CD14-positive monocyte (primary cell): ENCODE measurements around the gene UPP2. TPM values are rescaled to one million over a fixed set of nuclear protein-coding genes. Genes with fewer than 3 reads are reported as not detected.

ENCODE experiments used
- DNase-seq, 3 donors: peaks; one replicate each; pipeline ENCODE4 v3.0.0-alpha.2; 2011 to 2022
- H2AFZ ChIP-seq: 2 replicates; pipeline ENCODE4 v1.6.0; 2012; ENCODE audit warnings: mild to moderate bottlenecking, low read depth, low read length, inconsistent platforms; ENCODE audit not compliant: insufficient read depth, poor library complexity, severe bottlenecking
- H3K27ac ChIP-seq, 2 donors: 1 replicate in 1 of 2; 2 replicates in 1 of 2; pipeline ENCODE4 v1.5.1; 2012 to 2013; ENCODE audit warnings: low read length in 2 of 2, control low read depth in 1 of 2, inconsistent platforms in 1 of 2, low read depth in 1 of 2, mild to moderate bottlenecking in 1 of 2
- H3K27me3 ChIP-seq, 2 donors: one replicate each; pipeline versions ENCODE4 v1.6.0 to v1.6.1; 2011 to 2013; ENCODE audit warnings: low read length in 2 of 2; ENCODE audit not compliant: control insufficient read depth in 2 of 2, insufficient read depth in 2 of 2
- H3K36me3 ChIP-seq, 2 donors: replicated peaks in 1 of 2; 1 replicate in 1 of 2; 2 replicates in 1 of 2; pipeline versions ENCODE4 v1.5.1 to v1.6.1; 2012 to 2013; ENCODE audit warnings: low read length in 2 of 2, control low read depth in 1 of 2, inconsistent platforms in 1 of 2, mild to moderate bottlenecking in 1 of 2; ENCODE audit not compliant: insufficient read depth in 2 of 2, control insufficient read depth in 1 of 2
- H3K4me1 ChIP-seq, 2 donors: 1 replicate in 1 of 2; 2 replicates in 1 of 2; pipeline versions ENCODE4 v1.5.1 to v1.6.1; 2012 to 2013; ENCODE audit warnings: low read length in 2 of 2, control low read depth in 1 of 2, inconsistent platforms in 1 of 2, mild to moderate bottlenecking in 1 of 2, moderate library complexity in 1 of 2; ENCODE audit not compliant: insufficient read depth in 2 of 2, control insufficient read depth in 1 of 2
- H3K4me2 ChIP-seq: replicated peaks from 2 replicates; pipeline ENCODE3; 2012; ENCODE audit warnings: low read length, moderate library complexity, mild to moderate bottlenecking; ENCODE audit not compliant: poor library complexity, severe bottlenecking; ENCODE audit errors: extremely low read depth
- H3K4me3 ChIP-seq, 3 experiments: fragments of 200-600 bp in 1 of 3; sonication (generic) in 1 of 3; replicated peaks in 1 of 3; 1 replicate in 2 of 3; 2 replicates in 1 of 3; pipeline ENCODE4 v1.5.1; 2011 to 2013; ENCODE audit warnings: low read length in 3 of 3, mild to moderate bottlenecking in 3 of 3, control low read depth in 2 of 3, low read depth in 2 of 3, inconsistent platforms in 1 of 3, moderate library complexity in 1 of 3
- H3K79me2 ChIP-seq: 2 replicates; pipeline ENCODE4 v1.6.0; 2012; ENCODE audit warnings: mild to moderate bottlenecking, control low read depth, inconsistent platforms, low read length, moderate library complexity; ENCODE audit not compliant: insufficient read depth
- H3K9ac ChIP-seq: 2 replicates; pipeline ENCODE4 v1.6.0; 2017; ENCODE audit warnings: low read length, mild to moderate bottlenecking; ENCODE audit not compliant: insufficient read depth, poor library complexity, severe bottlenecking
- H3K9me3 ChIP-seq, 2 donors: replicated peaks in 1 of 2; 1 replicate in 1 of 2; 2 replicates in 1 of 2; pipeline versions ENCODE4 v1.5.1 to v1.6.1; 2012 to 2013; ENCODE audit warnings: low read length in 2 of 2, control low read depth in 1 of 2; ENCODE audit not compliant: control insufficient read depth in 1 of 2, insufficient read depth in 1 of 2
- H4K20me1 ChIP-seq: 2 replicates; pipeline ENCODE4 v1.6.0; 2012; ENCODE audit warnings: mild to moderate bottlenecking, low read length, control low read depth, moderate library complexity; ENCODE audit not compliant: insufficient read depth
- H3K27ac Mint-ChIP-seq, 7 donors: one replicate each; pipeline ENCODE4 v1.8.0; 2020; ENCODE audit warnings: mild to moderate bottlenecking in 7 of 7, mixed read lengths in 7 of 7, moderate library complexity in 6 of 7, inconsistent platforms in 2 of 7
- H3K27me3 Mint-ChIP-seq, 3 donors: one replicate each; pipeline ENCODE4 v1.8.0; 2021 to 2022; ENCODE audit warnings: low read depth in 3 of 3, mild to moderate bottlenecking in 3 of 3, mixed read lengths in 3 of 3, moderate library complexity in 3 of 3, inconsistent platforms in 1 of 3
- H3K36me3 Mint-ChIP-seq, 2 donors: one replicate each; pipeline ENCODE4 v1.8.0; 2020; ENCODE audit warnings: mixed read lengths in 2 of 2, inconsistent platforms in 1 of 2, mild to moderate bottlenecking in 1 of 2
- H3K4me1 Mint-ChIP-seq: one replicate; pipeline ENCODE4 v1.8.0; 2020; ENCODE audit warnings: mild to moderate bottlenecking, mixed read lengths
- H3K4me3 Mint-ChIP-seq, 2 donors: one replicate each; pipeline ENCODE4 v1.8.0; 2020; ENCODE audit warnings: mild to moderate bottlenecking in 2 of 2, mixed read lengths in 2 of 2, moderate library complexity in 1 of 2
- H3K9me3 Mint-ChIP-seq, 7 donors: one replicate each; pipeline ENCODE4 v1.8.0; 2020 to 2022; ENCODE audit warnings: mixed read lengths in 7 of 7, mild to moderate bottlenecking in 6 of 7, moderate library complexity in 6 of 7, inconsistent platforms in 2 of 7
- CTCF ChIP-seq: fragments of 200-600 bp; IDR thresholded peaks from one replicate; pipeline ENCODE4 v1.8.0; 2022; ENCODE audit warnings: antibody characterized with exemption, mild to moderate bottlenecking
- WGBS: methylation state at CpG from one replicate; pipeline ENCODE4 v1.1.5; 2013; ENCODE audit warnings: missing lambda C conversion rate; ENCODE audit not compliant: insufficient coverage; 5-methylcytosine and 5-hydroxymethylcytosine counted together
- intact Hi-C, 2 donors: fragments of 100-400 bp; cut with micrococcal nuclease; formaldehyde crosslinking; loops; one replicate each; pipeline versions ENCODE4 v1.15.0 to v1.15.1; 2023
- polyA plus RNA-seq, 3 donors: library from polyadenylated mRNA; depleted of rRNA in 1 of 3; unstranded in 2 of 3; stranded (reverse) in 1 of 3; fragments of 300-500 nt in 2 of 3; fragments of >200 nt in 1 of 3; fragmentation: Illumina TruSeq in 2 of 3; gene quantifications; 1 replicate in 2 of 3; 2 replicates in 1 of 3; pipeline ENCODE4 v1.2.3, GENCODE V29; 2012 to 2021

The UPP2 gene
- polyA plus RNA-seq, 3 donors, result not detected

DNA sequence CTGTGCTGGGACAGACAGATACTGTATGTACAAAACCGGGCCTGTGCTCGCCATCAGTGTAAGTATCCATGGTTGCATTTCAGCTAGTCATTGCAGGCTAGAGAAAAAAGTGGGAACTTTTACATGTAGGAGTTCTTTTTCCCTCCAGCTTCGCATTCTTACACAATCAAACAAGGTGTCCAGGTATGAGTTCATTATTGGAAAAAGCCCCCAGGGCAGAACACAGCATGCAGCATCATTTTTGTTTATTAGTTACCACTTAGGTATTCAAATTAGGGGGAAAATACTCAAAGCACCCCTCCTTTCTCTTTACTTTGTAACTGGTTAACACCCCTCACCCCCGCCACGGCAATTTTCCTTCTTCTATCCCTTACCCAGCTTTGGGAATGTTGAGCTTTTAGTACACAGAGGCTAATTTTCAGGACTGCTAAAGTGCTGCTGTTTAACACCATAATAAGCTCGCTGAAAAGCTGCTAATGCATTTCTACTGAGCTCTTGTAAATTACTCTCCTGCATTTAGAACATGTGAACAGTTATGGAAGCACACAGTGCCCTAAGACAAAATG is 13.6 kb downstream of the UPP2 start:
- no peak overlapping the region for H3K4me3 Mint-ChIP-seq

GRCh38 chr2:158116936-158117335 is 15.3 kb downstream of the UPP2 start:
- Mint-ChIP-seq H3K9me3 (no peaks in the 10 kb centered on the region), H3K27ac (peak overlapping the region; percentile 23 to 85 (median 76)), H3K27me3 (peaks cover 0 to 5% (median 0%) of the 10 kb centered on the region in 3 donors), H3K36me3 (no peaks in the 10 kb centered on the region), H3K4me3 (no peak overlapping the region), H3K4me1 (peaks cover 69% of the 10 kb centered on the region)
- WGBS, result 91% methylated on average over 2 of the region's 3 CpGs
- no peak overlapping the region for H3K4me3 ChIP-seq
- no peak overlapping the region for H2AFZ ChIP-seq
- H3K27me3 ChIP-seq, result no peaks in the 10 kb centered on the region
- H3K27ac ChIP-seq, result peak overlapping the region in 1 of 2 donors; percentile 92
- DNase-seq, result peak; percentile 17 to 55 (median 21)
- peaks cover 50 to 61% of the 10 kb centered on the region in 2 donors for H3K4me1 ChIP-seq
- H3K9me3 ChIP-seq, result no peaks in the 10 kb centered on the region
- H4K20me1 ChIP-seq, result no peaks in the 10 kb centered on the region
- peak overlapping the region; percentile 13 for H3K4me2 ChIP-seq
- H3K9ac ChIP-seq, result no peak overlapping the region
- no peaks in the 10 kb centered on the region for H3K36me3 ChIP-seq
- TF ChIP-seq CTCF, result no peak
- intact Hi-C loops, result no loop called here
- H3K79me2 ChIP-seq, result no peaks in the 10 kb centered on the region

More for the DNA sequence above, 13.6 kb downstream of the UPP2 start:
- WGBS, result 70% methylated on average over 2 of the region's 6 CpGs
- H3K27me3 Mint-ChIP-seq, result peaks cover 0 to 5% (median 0%) of the 10 kb centered on the region in 3 donors
- TF ChIP-seq CTCF, result no peak
- Histone ChIP-seq H3K4me1 (peaks cover 50 to 61% of the 10 kb centered on the region in 2 donors), H3K27ac (peak overlapping the region in 1 of 2 donors; percentile 92), H3K79me2 (no peaks in the 10 kb centered on the region), H2AFZ (no peak overlapping the region), H3K4me2 (no peak overlapping the region), H3K9me3 (no peaks in the 10 kb centered on the region), H4K20me1 (no peaks in the 10 kb centered on the region), H3K36me3 (no peaks in the 10 kb centered on the region), H3K27me3 (no peaks in the 10 kb centered on the region), H3K4me3 (no peak overlapping the region), H3K9ac (no peak overlapping the region)
- H3K36me3 Mint-ChIP-seq, result no peaks in the 10 kb centered on the region
- DNase-seq, result no peak
- H3K27ac Mint-ChIP-seq, result peak overlapping the region in 5 of 7 donors; percentile 74 to 93 (median 92)
- intact Hi-C loops, result no loop called here
- H3K4me1 Mint-ChIP-seq, result peaks cover 58% of the 10 kb centered on the region
- H3K9me3 Mint-ChIP-seq, result peaks cover 0 to under 1% (median 0%) of the 10 kb centered on the region in 7 donors
